HepG2 (cell line): ENCODE data around the gene SLC22A9. TPM values are rescaled to one million over a fixed set of nuclear protein-coding genes. Genes with fewer than 3 reads are reported as not detected.

Source experiments
- ATAC-seq: fragments of 200-7000 bp; cut with Tn5 transposase; 3 replicates; pipeline ENCODE4 v1.9.1; 2020; ENCODE audit warnings: mild to moderate bottlenecking, moderate library complexity
- BruUV-seq: library from RNA; stranded (reverse); fragments of 400-500 nt; replicated peaks from 2 replicates; lab custom pipeline; 2021; lab: Mats Ljungman, UMichigan
- CTCF ChIA-PET: fragments of 300-600 bp; formaldehyde crosslinking; extraction: SDS; loops from one replicate; lab custom pipeline; 2021; ENCODE audit warnings: low total read pairs, inconsistent platforms, low intra/inter-chr PET ratio; lab: Yijun Ruan, JAX
- POLR2A ChIA-PET: fragments of 350-600 bp; sonication (Branson Sonifier 250); formaldehyde crosslinking; loops from one replicate; lab custom pipeline; 2020; ENCODE audit warnings: antibody characterized with exemption, inconsistent platforms; lab: Yijun Ruan, JAX
- DNase-seq: peaks from one replicate; pipeline ENCODE4 v3.0.0-alpha.2; 2015; ENCODE audit warnings: low spot score
- FAIRE-seq: peaks from 3 replicates; lab custom pipeline; 2011; peaks lifted over from hg19 to GRCh38; lab: Jason Lieb, UNC
- H2AFZ ChIP-seq: one replicate; pipeline ENCODE4 v1.6.1; 2011; ENCODE audit warnings: low read length, inconsistent platforms
- H3K27ac ChIP-seq: fragments of 300-600 bp; 3 replicates; pipeline ENCODE4 v1.8.0; 2011; ENCODE audit warnings: mixed run types, mild to moderate bottlenecking, mixed read lengths, low read length, inconsistent platforms; ENCODE audit not compliant: insufficient read depth; ENCODE audit errors: extremely low read length
- H3K27me3 ChIP-seq, 2 experiments: fragments of 200-600 bp in 1 of 2; 2 replicates in 1 of 2; 3 replicates in 1 of 2; pipeline versions ENCODE4 v1.6.0 to v1.8.0; 2011; ENCODE audit warnings: low read length in 2 of 2, mild to moderate bottlenecking in 2 of 2, moderate library complexity in 2 of 2, inconsistent platforms in 1 of 2; ENCODE audit not compliant: insufficient read depth in 2 of 2, control insufficient read depth in 1 of 2
- H3K36me3 ChIP-seq, 2 experiments: fragments of 200-600 bp in 1 of 2; replicated peaks in 1 of 2; 2 replicates in 1 of 2; 3 replicates in 1 of 2; pipeline versions ENCODE4 v1.5.1 to v1.8.0; 2011; ENCODE audit warnings: low read length in 2 of 2, inconsistent platforms in 1 of 2; ENCODE audit not compliant: insufficient read depth in 2 of 2, control insufficient read depth in 1 of 2
- H3K4me1 ChIP-seq: 2 replicates; pipeline ENCODE4 v1.5.1; 2012; ENCODE audit warnings: low read length, inconsistent platforms; ENCODE audit not compliant: insufficient read depth
- H3K4me2 ChIP-seq: 2 replicates; pipeline ENCODE4 v1.6.0; 2011; ENCODE audit warnings: low read depth, low read length, inconsistent platforms
- H3K4me3 ChIP-seq, 3 experiments: fragments of 200-600 bp in 1 of 3; sonication (generic), shearing (Covaris generic) in 1 of 3; replicated peaks in 1 of 3; 2 replicates each; pipeline ENCODE4 v1.5.1; 2011 to 2016; ENCODE audit warnings: low read length in 3 of 3, inconsistent platforms in 2 of 3, low read depth in 2 of 3, mild to moderate bottlenecking in 2 of 3, control low read depth in 1 of 3, mixed read lengths in 1 of 3; ENCODE audit not compliant: insufficient read depth in 1 of 3
- H3K79me2 ChIP-seq: one replicate; pipeline ENCODE4 v1.6.1; 2011; ENCODE audit warnings: low read length, inconsistent platforms; ENCODE audit not compliant: insufficient read depth
- H3K9ac ChIP-seq: 2 replicates; pipeline ENCODE4 v1.6.0; 2011; ENCODE audit warnings: mild to moderate bottlenecking, low read depth, low read length, inconsistent platforms; ENCODE audit not compliant: insufficient read depth
- H3K9me3 ChIP-seq: 2 replicates; pipeline ENCODE4 v1.5.1; 2012; ENCODE audit warnings: mild to moderate bottlenecking, low read length
- H4K20me1 ChIP-seq: 2 replicates; pipeline ENCODE4 v1.6.0; 2011; ENCODE audit warnings: inconsistent platforms, mild to moderate bottlenecking, low read length, moderate library complexity; ENCODE audit not compliant: insufficient read depth
- ATF6 ChIP-seq: sonication (generic); formaldehyde crosslinking; conservative IDR thresholded peaks from 2 replicates; pipeline ENCODE4 v1.4.0; 2020; ENCODE audit warnings: missing genetic modification reagents
- CREB3 ChIP-seq: sonication (generic); formaldehyde crosslinking; IDR thresholded peaks from 2 replicates; pipeline ENCODE4 v1.5.0; 2020; ENCODE audit warnings: missing genetic modification reagents
- ELF3 ChIP-seq: IDR thresholded peaks from 2 replicates; pipeline ENCODE4 v1.6.1; 2016; ENCODE audit warnings: missing genetic modification reagents, missing compliant biosample characterization
- IRF2 ChIP-seq: IDR thresholded peaks from 2 replicates; pipeline ENCODE4 v1.6.1; 2018; ENCODE audit warnings: missing genetic modification reagents, missing compliant biosample characterization
- MBNL3 ChIP-seq: fragments of 250-450 bp; sonication (Bioruptor Pico); conservative IDR thresholded peaks from 2 replicates; pipeline ENCODE4 v1.8.0; 2022; ENCODE audit warnings: mild to moderate bottlenecking, inconsistent platforms
- NKX3-1 ChIP-seq: sonication (generic); formaldehyde crosslinking; IDR thresholded peaks from 2 replicates; pipeline ENCODE4 v1.5.0; 2020; ENCODE audit warnings: missing genetic modification reagents
- PLRG1 ChIP-seq: fragments of 450-650 bp; conservative IDR thresholded peaks from 2 replicates; pipeline ENCODE4 v1.6.1; 2016
- TFE3 ChIP-seq: IDR thresholded peaks from 2 replicates; pipeline ENCODE4 v1.6.1; 2016
- THYN1 ChIP-seq: sonication (generic); formaldehyde crosslinking; IDR thresholded peaks from 2 replicates; pipeline ENCODE4 v1.8.1; 2023; ENCODE audit warnings: low read depth, mild to moderate bottlenecking, moderate library complexity, missing genetic modification reagents, borderline replicate concordance
- WIZ ChIP-seq: sonication (generic); formaldehyde crosslinking; IDR thresholded peaks from 2 replicates; pipeline ENCODE4 v1.5.1; 2020; ENCODE audit warnings: mild to moderate bottlenecking, missing genetic modification reagents
- ZBTB37 ChIP-seq: sonication (generic); formaldehyde crosslinking; IDR thresholded peaks from 2 replicates; pipeline ENCODE4 v1.4.0; 2020; ENCODE audit warnings: mild to moderate bottlenecking, missing genetic modification reagents
- ZNF672 ChIP-seq: sonication (generic); formaldehyde crosslinking; IDR thresholded peaks from 2 replicates; pipeline ENCODE4 v1.8.1; 2022; ENCODE audit warnings: missing genetic modification reagents
- ZNF761 ChIP-seq: sonication (generic); formaldehyde crosslinking; conservative IDR thresholded peaks from 2 replicates; pipeline ENCODE4 v1.4.0; 2020; ENCODE audit warnings: mild to moderate bottlenecking, missing genetic modification reagents
- ZSCAN5A ChIP-seq: sonication (generic); formaldehyde crosslinking; IDR thresholded peaks from 2 replicates; pipeline ENCODE4 v1.8.0; 2022; ENCODE audit warnings: mild to moderate bottlenecking, missing genetic modification reagents, borderline replicate concordance
- WGBS: methylation state at CpG from one replicate; pipeline ENCODE4 v1.1.6; 2017; ENCODE audit warnings: low lambda C conversion rate; 5-methylcytosine and 5-hydroxymethylcytosine counted together
- in situ Hi-C: cut with HindIII; loops from 2 replicates; pipeline ENCODE4 v1.10.0; 2017; ENCODE audit warnings: low pct_unique_long_range_greater_than_20kb; ENCODE audit not compliant: extremely low pct_ligation_motif_present
- intact Hi-C: fragments of 100-400 bp; cut with micrococcal nuclease; formaldehyde crosslinking; loops from one replicate; pipeline ENCODE4 v1.10.0; 2022; ENCODE audit not compliant: unreplicated experiment
- polyA plus RNA-seq, 8 experiments: library from polyadenylated mRNA; depleted of rRNA in 3 of 8; stranded (reverse) in 7 of 8; unstranded in 1 of 8; fragments of >200 nt; fragmentation: Illumina TruSeq in 4 of 8; extraction: Trizol in 4 of 8; gene quantifications; 2 replicates each; pipeline versions ENCODE4 v1.2.1 to v1.2.3, GENCODE V29; 2011 to 2016; ENCODE audit warnings: low read depth in 4 of 8, missing spikeins in 1 of 8, mixed read lengths in 1 of 8; ENCODE audit not compliant: insufficient read depth in 1 of 8
- total RNA-seq, 5 experiments: library from RNA; depleted of rRNA; stranded (reverse); fragments of >200 nt; fragmentation: Illumina TruSeq; extraction: Trizol; gene quantifications; 2 replicates each; pipeline ENCODE4 v1.2.3, GENCODE V29; 2016; ENCODE audit warnings: low read depth in 1 of 5

The SLC22A9 gene
- total and polyA plus RNA-seq, 2 of the 13 experiments (the other 11 are each of a cell fraction or from before 2014, with no cell fraction given): 4.0 to 11.7 TPM

GRCh38 chr11:63445118-63445517 lies 75.5 kb downstream of the SLC22A9 start:
- ATAC-seq (no peak), DNase-seq (no peak), FAIRE-seq (no peak)
- Histone ChIP-seq H3K4me2 (no peak overlapping the region), H2AFZ (no peak overlapping the region), H4K20me1 (no peaks in the 10 kb centered on the region), H3K27me3 (no peaks in the 10 kb centered on the region), H3K4me1 (no peaks in the 10 kb centered on the region), H3K9ac (no peak overlapping the region), H3K27ac (no peak overlapping the region), H3K79me2 (no peaks in the 10 kb centered on the region), H3K9me3 (no peaks in the 10 kb centered on the region), H3K4me3 (no peak overlapping the region), H3K36me3 (no peaks in the 10 kb centered on the region)
- BruUV-seq: no TSS peak
- 64% methylated on average over 2 of the region's 2 CpGs for WGBS
- POLR2A ChIA-PET: no interaction called here
- TF ChIP-seq THYN1 (no peak), ZNF672 (CRISPR knock-in tag) (no peak), WIZ (no peak), ZNF761 (CRISPR knock-in tag) (no peak), ZSCAN5A (CRISPR knock-in tag) (no peak), TFE3 (no peak), NKX3-1 (CRISPR knock-in tag) (no peak), IRF2 (CRISPR knock-in tag) (no peak), ELF3 (no peak), ATF6 (no peak), ZBTB37 (no peak), MBNL3 (CRISPR knock-in tag) (no peak), CREB3 (CRISPR knock-in tag) (no peak), PLRG1 (no peak)
- CTCF ChIA-PET: no interaction called here
- in situ Hi-C loops: no loop called here
- intact Hi-C loops: no loop called here
